GM12878 (cell line): ENCODE measurements around the gene PLD3. TPM values are rescaled to one million over a fixed set of nuclear protein-coding genes. Genes with fewer than 3 reads are reported as not detected.
A peak's percentile ranks its signal among the peaks of the same experiment; 100 is the strongest.

Source experiments
- HDAC2 ChIP-seq: fragments of 200-600 bp; sonication (generic); IDR thresholded peaks from 2 replicates; pipeline ENCODE4 v1.6.1; 2017
- NFIC ChIP-seq: IDR thresholded peaks from 2 replicates; pipeline ENCODE4 v1.6.1; 2012; ENCODE audit warnings: low read depth, mild to moderate bottlenecking, inconsistent platforms, low read length, moderate library complexity
- POLR2AphosphoS5 ChIP-seq: IDR thresholded peaks from 2 replicates; pipeline ENCODE4 v1.6.1; 2011; ENCODE audit warnings: mild to moderate bottlenecking, low read length, inconsistent platforms
- RB1 ChIP-seq: fragments of 450-650 bp; formaldehyde crosslinking; IDR thresholded peaks from 2 replicates; pipeline ENCODE4 v1.6.1; 2017; ENCODE audit warnings: mild to moderate bottlenecking, borderline replicate concordance
- STAT1 ChIP-seq: fragments of 450-650 bp; conservative IDR thresholded peaks from 2 replicates; pipeline ENCODE4 v1.6.1; 2014; ENCODE audit warnings: antibody characterized with exemption, mild to moderate bottlenecking
- YY1 ChIP-seq: IDR thresholded peaks from 2 replicates; pipeline ENCODE4 v1.6.1; 2011; ENCODE audit warnings: low read depth, mild to moderate bottlenecking, low read length
- ZBED1 ChIP-seq: IDR thresholded peaks from 2 replicates; pipeline ENCODE4 v1.6.1; 2016; ENCODE audit warnings: borderline replicate concordance
- polyA plus RNA-seq, 11 experiments: library from polyadenylated mRNA; depleted of rRNA in 4 of 11; unstranded in 6 of 11; stranded (reverse) in 5 of 11; fragments of >200 nt; fragmentation: Nextera tagmentation in 4 of 11; fragmentation: Illumina TruSeq in 1 of 11; extraction: Ambion mirVana in 4 of 11; extraction: Trizol in 1 of 11; gene quantifications; 1 replicate in 1 of 11; 2 replicates in 10 of 11; pipeline versions ENCODE4 v1.2.1 to v1.2.3, GENCODE V29; 2011 to 2016; ENCODE audit warnings: inconsistent platforms in 2 of 11, missing spikeins in 2 of 11, low read depth in 1 of 11
- total RNA-seq, 4 experiments: library from RNA; depleted of rRNA in 3 of 4; stranded (reverse); fragments of >200 nt in 3 of 4; fragmentation: Illumina TruSeq in 1 of 4; extraction: Trizol in 1 of 4; gene quantifications; 2 replicates each; pipeline versions ENCODE4 v1.2.1 to v1.2.3, GENCODE V29; 2013 to 2021
- TF ChIP-seq, protein P1 (sequence below): fragments of 150-350 bp; IDR thresholded peaks from 2 replicates; pipeline ENCODE4 v1.6.1; 2016; ENCODE audit warnings: low read depth, low read length
- TF ChIP-seq, protein P2 (sequence below): fragments of 450-650 bp; formaldehyde crosslinking; IDR thresholded peaks from 2 replicates; pipeline ENCODE4 v1.4.0; 2020; ENCODE audit warnings: mild to moderate bottlenecking, moderate library complexity
- TF ChIP-seq, protein P3 (sequence below): fragments of 450-650 bp; IDR thresholded peaks from 2 replicates; pipeline ENCODE4 v1.6.1; 2017; ENCODE audit warnings: mild to moderate bottlenecking
- TF ChIP-seq, protein P4 (sequence below): fragments of 450-650 bp; formaldehyde crosslinking; IDR thresholded peaks from 2 replicates; pipeline ENCODE4 v1.5.0; 2022; ENCODE audit warnings: mild to moderate bottlenecking, missing genetic modification characterization
- TF ChIP-seq, protein P5 (sequence below): fragments of 450-650 bp; IDR thresholded peaks from 2 replicates; pipeline ENCODE4 v1.6.1; 2017; ENCODE audit warnings: mild to moderate bottlenecking, moderate library complexity

Gene PLD3
- total and polyA plus RNA-seq, 10 of the 15 experiments (the other 5 are each of a cell fraction or from before 2014, with no cell fraction given), result 1.3 to 134 (median 72.7) TPM

DNA sequence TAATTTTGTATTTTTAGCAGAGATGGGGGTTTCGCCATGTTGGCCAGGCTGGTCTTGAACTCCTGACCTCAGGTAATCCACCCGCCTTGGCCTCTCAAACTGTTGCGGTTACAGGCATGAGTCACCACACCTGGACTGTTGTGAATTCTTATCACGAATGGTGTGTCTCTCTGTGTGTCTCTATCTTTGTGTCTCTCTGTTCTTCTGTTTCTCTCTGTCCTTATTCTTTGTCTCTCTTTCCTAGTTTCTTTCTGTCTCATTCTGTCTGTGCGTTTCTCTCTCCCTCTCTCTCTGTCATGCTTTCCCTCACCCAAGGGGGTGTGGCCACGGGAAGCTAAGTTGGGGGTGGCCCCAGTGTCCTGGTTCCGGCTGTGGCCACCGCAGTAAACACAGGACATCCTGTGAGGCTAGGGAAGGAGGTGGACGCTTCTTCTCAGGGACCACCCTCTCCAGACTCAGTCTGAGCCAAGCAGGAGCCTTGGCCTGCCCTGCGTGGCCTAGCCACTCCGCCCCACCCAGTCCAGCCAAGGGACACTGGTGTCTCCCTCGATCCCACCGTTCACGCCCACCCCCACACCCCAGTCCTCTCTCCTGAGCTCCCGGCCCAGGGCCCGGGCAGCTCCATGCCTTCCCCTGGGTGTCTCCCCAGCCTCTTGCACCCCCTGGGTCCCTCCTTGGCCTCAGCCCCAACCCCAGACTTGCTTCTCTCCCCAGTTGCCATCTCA lies 68.6 kb downstream of the PLD3 start (continued):
- TF ChIP-seq, protein P1, sequence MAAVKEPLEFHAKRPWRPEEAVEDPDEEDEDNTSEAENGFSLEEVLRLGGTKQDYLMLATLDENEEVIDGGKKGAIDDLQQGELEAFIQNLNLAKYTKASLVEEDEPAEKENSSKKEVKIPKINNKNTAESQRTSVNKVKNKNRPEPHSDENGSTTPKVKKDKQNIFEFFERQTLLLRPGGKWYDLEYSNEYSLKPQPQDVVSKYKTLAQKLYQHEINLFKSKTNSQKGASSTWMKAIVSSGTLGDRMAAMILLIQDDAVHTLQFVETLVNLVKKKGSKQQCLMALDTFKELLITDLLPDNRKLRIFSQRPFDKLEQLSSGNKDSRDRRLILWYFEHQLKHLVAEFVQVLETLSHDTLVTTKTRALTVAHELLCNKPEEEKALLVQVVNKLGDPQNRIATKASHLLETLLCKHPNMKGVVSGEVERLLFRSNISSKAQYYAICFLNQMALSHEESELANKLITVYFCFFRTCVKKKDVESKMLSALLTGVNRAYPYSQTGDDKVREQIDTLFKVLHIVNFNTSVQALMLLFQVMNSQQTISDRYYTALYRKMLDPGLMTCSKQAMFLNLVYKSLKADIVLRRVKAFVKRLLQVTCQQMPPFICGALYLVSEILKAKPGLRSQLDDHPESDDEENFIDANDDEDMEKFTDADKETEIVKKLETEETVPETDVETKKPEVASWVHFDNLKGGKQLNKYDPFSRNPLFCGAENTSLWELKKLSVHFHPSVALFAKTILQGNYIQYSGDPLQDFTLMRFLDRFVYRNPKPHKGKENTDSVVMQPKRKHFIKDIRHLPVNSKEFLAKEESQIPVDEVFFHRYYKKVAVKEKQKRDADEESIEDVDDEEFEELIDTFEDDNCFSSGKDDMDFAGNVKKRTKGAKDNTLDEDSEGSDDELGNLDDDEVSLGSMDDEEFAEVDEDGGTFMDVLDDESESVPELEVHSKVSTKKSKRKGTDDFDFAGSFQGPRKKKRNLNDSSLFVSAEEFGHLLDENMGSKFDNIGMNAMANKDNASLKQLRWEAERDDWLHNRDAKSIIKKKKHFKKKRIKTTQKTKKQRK, result no peak
- TF ChIP-seq YY1 (no peak), RB1 (no peak), STAT1 (no peak), NFIC (peak; percentile 85; the same call in 1 of the 2 replicates), HDAC2 (no peak), ZBED1 (peak; percentile 84; the same call in 1 of the 2 replicates), POLR2AphosphoS5 (no peak)
- TF ChIP-seq, protein P2, sequence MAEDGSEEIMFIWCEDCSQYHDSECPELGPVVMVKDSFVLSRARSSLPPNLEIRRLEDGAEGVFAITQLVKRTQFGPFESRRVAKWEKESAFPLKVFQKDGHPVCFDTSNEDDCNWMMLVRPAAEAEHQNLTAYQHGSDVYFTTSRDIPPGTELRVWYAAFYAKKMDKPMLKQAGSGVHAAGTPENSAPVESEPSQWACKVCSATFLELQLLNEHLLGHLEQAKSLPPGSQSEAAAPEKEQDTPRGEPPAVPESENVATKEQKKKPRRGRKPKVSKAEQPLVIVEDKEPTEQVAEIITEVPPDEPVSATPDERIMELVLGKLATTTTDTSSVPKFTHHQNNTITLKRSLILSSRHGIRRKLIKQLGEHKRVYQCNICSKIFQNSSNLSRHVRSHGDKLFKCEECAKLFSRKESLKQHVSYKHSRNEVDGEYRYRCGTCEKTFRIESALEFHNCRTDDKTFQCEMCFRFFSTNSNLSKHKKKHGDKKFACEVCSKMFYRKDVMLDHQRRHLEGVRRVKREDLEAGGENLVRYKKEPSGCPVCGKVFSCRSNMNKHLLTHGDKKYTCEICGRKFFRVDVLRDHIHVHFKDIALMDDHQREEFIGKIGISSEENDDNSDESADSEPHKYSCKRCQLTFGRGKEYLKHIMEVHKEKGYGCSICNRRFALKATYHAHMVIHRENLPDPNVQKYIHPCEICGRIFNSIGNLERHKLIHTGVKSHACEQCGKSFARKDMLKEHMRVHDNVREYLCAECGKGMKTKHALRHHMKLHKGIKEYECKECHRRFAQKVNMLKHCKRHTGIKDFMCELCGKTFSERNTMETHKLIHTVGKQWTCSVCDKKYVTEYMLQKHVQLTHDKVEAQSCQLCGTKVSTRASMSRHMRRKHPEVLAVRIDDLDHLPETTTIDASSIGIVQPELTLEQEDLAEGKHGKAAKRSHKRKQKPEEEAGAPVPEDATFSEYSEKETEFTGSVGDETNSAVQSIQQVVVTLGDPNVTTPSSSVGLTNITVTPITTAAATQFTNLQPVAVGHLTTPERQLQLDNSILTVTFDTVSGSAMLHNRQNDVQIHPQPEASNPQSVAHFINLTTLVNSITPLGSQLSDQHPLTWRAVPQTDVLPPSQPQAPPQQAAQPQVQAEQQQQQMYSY, result no peak
- TF ChIP-seq, protein P3, sequence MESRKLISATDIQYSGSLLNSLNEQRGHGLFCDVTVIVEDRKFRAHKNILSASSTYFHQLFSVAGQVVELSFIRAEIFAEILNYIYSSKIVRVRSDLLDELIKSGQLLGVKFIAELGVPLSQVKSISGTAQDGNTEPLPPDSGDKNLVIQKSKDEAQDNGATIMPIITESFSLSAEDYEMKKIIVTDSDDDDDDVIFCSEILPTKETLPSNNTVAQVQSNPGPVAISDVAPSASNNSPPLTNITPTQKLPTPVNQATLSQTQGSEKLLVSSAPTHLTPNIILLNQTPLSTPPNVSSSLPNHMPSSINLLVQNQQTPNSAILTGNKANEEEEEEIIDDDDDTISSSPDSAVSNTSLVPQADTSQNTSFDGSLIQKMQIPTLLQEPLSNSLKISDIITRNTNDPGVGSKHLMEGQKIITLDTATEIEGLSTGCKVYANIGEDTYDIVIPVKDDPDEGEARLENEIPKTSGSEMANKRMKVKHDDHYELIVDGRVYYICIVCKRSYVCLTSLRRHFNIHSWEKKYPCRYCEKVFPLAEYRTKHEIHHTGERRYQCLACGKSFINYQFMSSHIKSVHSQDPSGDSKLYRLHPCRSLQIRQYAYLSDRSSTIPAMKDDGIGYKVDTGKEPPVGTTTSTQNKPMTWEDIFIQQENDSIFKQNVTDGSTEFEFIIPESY, result no peak
- TF ChIP-seq, protein P4, sequence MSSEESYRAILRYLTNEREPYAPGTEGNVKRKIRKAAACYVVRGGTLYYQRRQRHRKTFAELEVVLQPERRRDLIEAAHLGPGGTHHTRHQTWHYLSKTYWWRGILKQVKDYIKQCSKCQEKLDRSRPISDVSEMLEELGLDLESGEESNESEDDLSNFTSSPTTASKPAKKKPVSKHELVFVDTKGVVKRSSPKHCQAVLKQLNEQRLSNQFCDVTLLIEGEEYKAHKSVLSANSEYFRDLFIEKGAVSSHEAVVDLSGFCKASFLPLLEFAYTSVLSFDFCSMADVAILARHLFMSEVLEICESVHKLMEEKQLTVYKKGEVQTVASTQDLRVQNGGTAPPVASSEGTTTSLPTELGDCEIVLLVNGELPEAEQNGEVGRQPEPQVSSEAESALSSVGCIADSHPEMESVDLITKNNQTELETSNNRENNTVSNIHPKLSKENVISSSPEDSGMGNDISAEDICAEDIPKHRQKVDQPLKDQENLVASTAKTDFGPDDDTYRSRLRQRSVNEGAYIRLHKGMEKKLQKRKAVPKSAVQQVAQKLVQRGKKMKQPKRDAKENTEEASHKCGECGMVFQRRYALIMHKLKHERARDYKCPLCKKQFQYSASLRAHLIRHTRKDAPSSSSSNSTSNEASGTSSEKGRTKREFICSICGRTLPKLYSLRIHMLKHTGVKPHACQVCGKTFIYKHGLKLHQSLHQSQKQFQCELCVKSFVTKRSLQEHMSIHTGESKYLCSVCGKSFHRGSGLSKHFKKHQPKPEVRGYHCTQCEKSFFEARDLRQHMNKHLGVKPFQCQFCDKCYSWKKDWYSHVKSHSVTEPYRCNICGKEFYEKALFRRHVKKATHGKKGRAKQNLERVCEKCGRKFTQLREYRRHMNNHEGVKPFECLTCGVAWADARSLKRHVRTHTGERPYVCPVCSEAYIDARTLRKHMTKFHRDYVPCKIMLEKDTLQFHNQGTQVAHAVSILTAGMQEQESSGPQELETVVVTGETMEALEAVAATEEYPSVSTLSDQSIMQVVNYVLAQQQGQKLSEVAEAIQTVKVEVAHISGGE (CRISPR knock-in tag), result no peak
- TF ChIP-seq, protein P5, sequence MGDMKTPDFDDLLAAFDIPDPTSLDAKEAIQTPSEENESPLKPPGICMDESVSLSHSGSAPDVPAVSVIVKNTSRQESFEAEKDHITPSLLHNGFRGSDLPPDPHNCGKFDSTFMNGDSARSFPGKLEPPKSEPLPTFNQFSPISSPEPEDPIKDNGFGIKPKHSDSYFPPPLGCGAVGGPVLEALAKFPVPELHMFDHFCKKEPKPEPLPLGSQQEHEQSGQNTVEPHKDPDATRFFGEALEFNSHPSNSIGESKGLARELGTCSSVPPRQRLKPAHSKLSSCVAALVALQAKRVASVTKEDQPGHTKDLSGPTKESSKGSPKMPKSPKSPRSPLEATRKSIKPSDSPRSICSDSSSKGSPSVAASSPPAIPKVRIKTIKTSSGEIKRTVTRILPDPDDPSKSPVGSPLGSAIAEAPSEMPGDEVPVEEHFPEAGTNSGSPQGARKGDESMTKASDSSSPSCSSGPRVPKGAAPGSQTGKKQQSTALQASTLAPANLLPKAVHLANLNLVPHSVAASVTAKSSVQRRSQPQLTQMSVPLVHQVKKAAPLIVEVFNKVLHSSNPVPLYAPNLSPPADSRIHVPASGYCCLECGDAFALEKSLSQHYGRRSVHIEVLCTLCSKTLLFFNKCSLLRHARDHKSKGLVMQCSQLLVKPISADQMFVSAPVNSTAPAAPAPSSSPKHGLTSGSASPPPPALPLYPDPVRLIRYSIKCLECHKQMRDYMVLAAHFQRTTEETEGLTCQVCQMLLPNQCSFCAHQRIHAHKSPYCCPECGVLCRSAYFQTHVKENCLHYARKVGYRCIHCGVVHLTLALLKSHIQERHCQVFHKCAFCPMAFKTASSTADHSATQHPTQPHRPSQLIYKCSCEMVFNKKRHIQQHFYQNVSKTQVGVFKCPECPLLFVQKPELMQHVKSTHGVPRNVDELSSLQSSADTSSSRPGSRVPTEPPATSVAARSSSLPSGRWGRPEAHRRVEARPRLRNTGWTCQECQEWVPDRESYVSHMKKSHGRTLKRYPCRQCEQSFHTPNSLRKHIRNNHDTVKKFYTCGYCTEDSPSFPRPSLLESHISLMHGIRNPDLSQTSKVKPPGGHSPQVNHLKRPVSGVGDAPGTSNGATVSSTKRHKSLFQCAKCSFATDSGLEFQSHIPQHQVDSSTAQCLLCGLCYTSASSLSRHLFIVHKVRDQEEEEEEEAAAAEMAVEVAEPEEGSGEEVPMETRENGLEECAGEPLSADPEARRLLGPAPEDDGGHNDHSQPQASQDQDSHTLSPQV, result no peak
